HepG2 (cell line): ENCODE data around the gene PSAP. TPM values are rescaled to one million over a fixed set of nuclear protein-coding genes. Genes with fewer than 3 reads are reported as not detected.

Experiments used
- HMGXB3 ChIP-seq: sonication (generic); formaldehyde crosslinking; IDR thresholded peaks from 2 replicates; pipeline ENCODE4 v1.4.0; 2020; ENCODE audit warnings: missing genetic modification reagents, borderline replicate concordance
- IKZF5 ChIP-seq: IDR thresholded peaks from 2 replicates; pipeline ENCODE4 v1.6.1; 2018; ENCODE audit warnings: missing genetic modification reagents, mild to moderate bottlenecking, missing compliant biosample characterization
- MEIS2 ChIP-seq: sonication (generic); formaldehyde crosslinking; IDR thresholded peaks from 2 replicates; pipeline ENCODE4 v1.9.0; 2021; ENCODE audit warnings: mild to moderate bottlenecking, missing genetic modification reagents
- MYNN ChIP-seq: sonication (generic); formaldehyde crosslinking; IDR thresholded peaks from 2 replicates; pipeline ENCODE4 v1.4.0; 2020; ENCODE audit warnings: mild to moderate bottlenecking, low read depth, missing genetic modification reagents
- NKX3-1 ChIP-seq: sonication (generic); formaldehyde crosslinking; IDR thresholded peaks from 2 replicates; pipeline ENCODE4 v1.5.0; 2020; ENCODE audit warnings: missing genetic modification reagents
- REST ChIP-seq, 2 experiments: IDR thresholded peaks; 2 replicates each; pipeline ENCODE4 v1.6.1; 2011 to 2012; ENCODE audit warnings: low read length in 2 of 2, borderline replicate concordance in 1 of 2, low read depth in 1 of 2, mild to moderate bottlenecking in 1 of 2, moderate library complexity in 1 of 2
- TBP ChIP-seq: sonication (generic); formaldehyde crosslinking; IDR thresholded peaks from 2 replicates; pipeline ENCODE4 v1.5.0; 2020; ENCODE audit warnings: missing genetic modification reagents
- TEAD2 ChIP-seq: sonication (generic); formaldehyde crosslinking; IDR thresholded peaks from 2 replicates; pipeline ENCODE4 v1.9.0; 2021; ENCODE audit warnings: missing genetic modification reagents
- ZBED4 ChIP-seq: sonication (generic); formaldehyde crosslinking; IDR thresholded peaks from 2 replicates; pipeline ENCODE4 v1.4.0; 2020; ENCODE audit warnings: missing genetic modification reagents, borderline replicate concordance
- ZBTB3 ChIP-seq: sonication (generic); formaldehyde crosslinking; IDR thresholded peaks from 2 replicates; pipeline ENCODE4 v1.4.0; 2020; ENCODE audit warnings: low read depth, mild to moderate bottlenecking, moderate library complexity, missing genetic modification reagents, borderline replicate concordance
- ZNF331 ChIP-seq: sonication (generic); formaldehyde crosslinking; IDR thresholded peaks from 2 replicates; pipeline ENCODE4 v1.4.0; 2020; ENCODE audit warnings: missing genetic modification reagents
- ZNF546 ChIP-seq: sonication (generic); formaldehyde crosslinking; conservative IDR thresholded peaks from 2 replicates; pipeline ENCODE4 v1.8.1; 2023; ENCODE audit warnings: mild to moderate bottlenecking, missing genetic modification reagents
- ZNF557 ChIP-seq: sonication (generic); formaldehyde crosslinking; IDR thresholded peaks from 2 replicates; pipeline ENCODE4 v1.4.0; 2020; ENCODE audit warnings: missing genetic modification reagents
- ZNF607 ChIP-seq: sonication (generic); formaldehyde crosslinking; IDR thresholded peaks from 2 replicates; pipeline ENCODE4 v1.5.1; 2020; ENCODE audit warnings: missing genetic modification reagents, mild to moderate bottlenecking, borderline replicate concordance
- ZNF773 ChIP-seq: sonication (generic); formaldehyde crosslinking; IDR thresholded peaks from 2 replicates; pipeline ENCODE4 v1.4.0; 2020; ENCODE audit warnings: missing genetic modification reagents, borderline replicate concordance
- ZNF777 ChIP-seq: sonication (generic); formaldehyde crosslinking; IDR thresholded peaks from 2 replicates; pipeline ENCODE4 v1.4.0; 2020; ENCODE audit warnings: missing genetic modification reagents
- polyA plus RNA-seq, 8 experiments: library from polyadenylated mRNA; depleted of rRNA in 3 of 8; stranded (reverse) in 7 of 8; unstranded in 1 of 8; fragments of >200 nt; fragmentation: Illumina TruSeq in 4 of 8; extraction: Trizol in 4 of 8; gene quantifications; 2 replicates each; pipeline versions ENCODE4 v1.2.1 to v1.2.3, GENCODE V29; 2011 to 2016; ENCODE audit warnings: low read depth in 4 of 8, missing spikeins in 1 of 8, mixed read lengths in 1 of 8; ENCODE audit not compliant: insufficient read depth in 1 of 8
- total RNA-seq, 5 experiments: library from RNA; depleted of rRNA; stranded (reverse); fragments of >200 nt; fragmentation: Illumina TruSeq; extraction: Trizol; gene quantifications; 2 replicates each; pipeline ENCODE4 v1.2.3, GENCODE V29; 2016; ENCODE audit warnings: low read depth in 1 of 5

PSAP gene
- total and polyA plus RNA-seq, 2 of the 13 experiments (the other 11 are each of a cell fraction or from before 2014, with no cell fraction given) = 323 to 643 TPM

- TF ChIP-seq ZNF607 (CRISPR knock-in tag) = no peak
- TF ChIP-seq MYNN (CRISPR knock-in tag) = no peak
- TF ChIP-seq NKX3-1 (CRISPR knock-in tag) = peak; percentile 47; the same call in 1 of the 2 replicates
- TF ChIP-seq MEIS2 (CRISPR knock-in tag) = peak; percentile 66; the same call in 1 of the 2 replicates
- TF ChIP-seq IKZF5 (CRISPR knock-in tag) = 0 out of 2 replicates have a peak, but pooled peaks have one; percentile 25
- no peak for TF ChIP-seq TBP (CRISPR knock-in tag)
- TF ChIP-seq ZNF331 (CRISPR knock-in tag) = peak; percentile 41; the same call in 1 of the 2 replicates
- TF ChIP-seq ZNF557 (CRISPR knock-in tag) = peak; percentile 61; the same call in 1 of the 2 replicates
- 0 out of 2 replicates have a peak, but pooled peaks have one; percentile 35 for TF ChIP-seq ZNF773 (CRISPR knock-in tag)
- no peak for TF ChIP-seq ZBTB3
- TF ChIP-seq REST (IDR thresholded peaks at IDR 0.05; ENCODE audit: borderline replicate concordance in 1 of 2, low read depth in 1 of 2, low read length in 2 of 2) = peak; percentile 84 to 98
- TF ChIP-seq HMGXB3 (CRISPR knock-in tag) = 0 out of 2 replicates have a peak, but pooled peaks have one; percentile 30
- 0 out of 2 replicates have a peak, but pooled peaks have one; percentile 38 for TF ChIP-seq TEAD2
- 0 out of 2 replicates have a peak, but pooled peaks have one; percentile 30 for TF ChIP-seq ZBED4
- TF ChIP-seq ZNF777 (CRISPR knock-in tag) = peak; percentile 27; the same call in 1 of the 2 replicates
- TF ChIP-seq ZNF546 (CRISPR knock-in tag) = no peak
Observed at GRCh38 chr10:71795248-71795647, 55.8 kb downstream of the PSAP start (continued).
